PFSK-1 (cell line): Measurements from ENCODE around the gene POU2F1.

ENCODE experiments used
- POLR2AphosphoS5 ChIP-seq: IDR thresholded peaks from 2 replicates; pipeline ENCODE4 v1.6.1; 2012; ENCODE audit warnings: low read depth, mild to moderate bottlenecking, control low read depth, low read length, moderate library complexity
- REST ChIP-seq, 2 experiments: IDR thresholded peaks; 2 replicates each; pipeline versions ENCODE4 v1.6.1 to v1.8.0; 2011 to 2012; ENCODE audit warnings: low read depth in 2 of 2, low read length in 2 of 2, control low read depth in 1 of 2, inconsistent platforms in 1 of 2, mild to moderate bottlenecking in 1 of 2, moderate library complexity in 1 of 2; ENCODE audit not compliant: insufficient read depth in 1 of 2
- SIN3A ChIP-seq: IDR thresholded peaks from 2 replicates; pipeline ENCODE4 v1.6.1; 2012; ENCODE audit warnings: mild to moderate bottlenecking, low read length, moderate library complexity, borderline replicate concordance; ENCODE audit not compliant: insufficient read depth

- no peak for TF ChIP-seq REST (IDR thresholded peaks at IDR 0.05; ENCODE audit: insufficient read depth in 1 of 2, low read depth in 2 of 2, low read length in 2 of 2)
- TF ChIP-seq SIN3A = no peak
- TF ChIP-seq POLR2AphosphoS5 = no peak
Observed at GRCh38 chr1:167431261-167431908, 210.7 kb downstream of the POU2F1 start.
